Liver (tissue), 9 donors: ENCODE results near the gene AQP5. TPM values are rescaled to one million over a fixed set of nuclear protein-coding genes. Genes with fewer than 3 reads are reported as not detected.

Experiments used
- DNase-seq: peaks from one replicate; pipeline ENCODE4 v3.0.0-alpha.2; 2017; ENCODE audit warnings: low spot score
- H3K27ac ChIP-seq, 2 donors: one replicate each; pipeline ENCODE4 v1.7.0; 2013; ENCODE audit warnings: inconsistent platforms in 2 of 2, low read length in 2 of 2, control low read depth in 1 of 2, low read depth in 1 of 2, mild to moderate bottlenecking in 1 of 2
- H3K27me3 ChIP-seq, 4 donors: one replicate each; pipeline versions ENCODE4 v1.6.1 to v1.7.0; 2013; ENCODE audit warnings: low read length in 3 of 4, inconsistent platforms in 1 of 4, mild to moderate bottlenecking in 1 of 4, moderate library complexity in 1 of 4; ENCODE audit not compliant: control insufficient read depth in 4 of 4, insufficient read depth in 4 of 4
- H3K36me3 ChIP-seq, 4 donors: one replicate each; pipeline versions ENCODE4 v1.6.1 to v1.7.0; 2013; ENCODE audit warnings: low read length in 3 of 4, mild to moderate bottlenecking in 3 of 4, low read depth in 1 of 4, moderate library complexity in 1 of 4; ENCODE audit not compliant: control insufficient read depth in 4 of 4, insufficient read depth in 3 of 4
- H3K4me1 ChIP-seq, 4 donors: one replicate each; pipeline versions ENCODE4 v1.6.1 to v1.7.0; 2013; ENCODE audit warnings: low read length in 3 of 4, mild to moderate bottlenecking in 3 of 4, moderate library complexity in 1 of 4; ENCODE audit not compliant: control insufficient read depth in 4 of 4, insufficient read depth in 4 of 4
- H3K4me3 ChIP-seq, 3 donors: one replicate each; pipeline versions ENCODE4 v1.6.1 to v1.7.0; 2013; ENCODE audit warnings: low read length in 3 of 3, control low read depth in 1 of 3, low read depth in 1 of 3, mild to moderate bottlenecking in 1 of 3
- H3K9ac ChIP-seq, 2 donors: one replicate each; pipeline ENCODE4 v1.7.0; 2013; ENCODE audit warnings: low read length in 2 of 2, mild to moderate bottlenecking in 2 of 2, moderate library complexity in 2 of 2, control low read depth in 1 of 2, low read depth in 1 of 2
- H3K9me3 ChIP-seq, 4 donors: one replicate each; pipeline versions ENCODE4 v1.6.1 to v1.7.0; 2013; ENCODE audit warnings: low read length in 3 of 4; ENCODE audit not compliant: control insufficient read depth in 4 of 4
- ATF3 ChIP-seq: IDR thresholded peaks from 2 replicates; pipeline ENCODE4 v1.6.1; 2016; ENCODE audit warnings: antibody characterized with exemption
- CTCF ChIP-seq: fragments of 150-350 bp; IDR thresholded peaks from 2 replicates; pipeline ENCODE4 v1.5.1; 2017; ENCODE audit warnings: improper control_type of control experiment, low read depth, low read length; ENCODE audit not compliant: missing input control
- EGR1 ChIP-seq, 2 donors: IDR thresholded peaks; 2 replicates each; pipeline ENCODE4 v1.6.1; 2016 to 2018; ENCODE audit warnings: antibody characterized with exemption in 2 of 2, low read depth in 2 of 2
- FOXA2 ChIP-seq: IDR thresholded peaks from 2 replicates; pipeline ENCODE4 v1.6.1; 2016; ENCODE audit warnings: antibody characterized with exemption
- GABPA ChIP-seq, 2 donors: IDR thresholded peaks in 1 of 2; conservative IDR thresholded peaks in 1 of 2; 2 replicates each; pipeline ENCODE4 v1.6.1; 2016; ENCODE audit warnings: antibody characterized with exemption in 2 of 2, mild to moderate bottlenecking in 1 of 2, moderate library complexity in 1 of 2
- HNF4A ChIP-seq, 2 donors: conservative IDR thresholded peaks; 2 replicates each; pipeline ENCODE4 v1.6.1; 2016; ENCODE audit warnings: antibody characterized with exemption in 2 of 2, mild to moderate bottlenecking in 2 of 2
- HNF4G ChIP-seq: IDR thresholded peaks from 2 replicates; pipeline ENCODE4 v1.6.1; 2016; ENCODE audit warnings: antibody characterized with exemption
- MAX ChIP-seq: IDR thresholded peaks from 2 replicates; pipeline ENCODE4 v1.6.1; 2016; ENCODE audit warnings: antibody characterized with exemption
- NR2F2 ChIP-seq: IDR thresholded peaks from 2 replicates; pipeline ENCODE4 v1.6.1; 2016; ENCODE audit warnings: antibody characterized with exemption
- REST ChIP-seq: IDR thresholded peaks from 2 replicates; pipeline ENCODE4 v1.6.1; 2016; ENCODE audit warnings: antibody characterized with exemption, mild to moderate bottlenecking
- RXRA ChIP-seq, 2 donors: IDR thresholded peaks; 2 replicates each; pipeline ENCODE4 v1.6.1; 2017 to 2018; ENCODE audit warnings: antibody characterized with exemption in 2 of 2, mild to moderate bottlenecking in 1 of 2
- SP1 ChIP-seq: IDR thresholded peaks from 2 replicates; pipeline ENCODE4 v1.6.1; 2018; ENCODE audit warnings: antibody characterized with exemption, mild to moderate bottlenecking
- TAF1 ChIP-seq: conservative IDR thresholded peaks from 2 replicates; pipeline ENCODE4 v1.6.1; 2016; ENCODE audit warnings: antibody characterized with exemption, mild to moderate bottlenecking
- YY1 ChIP-seq: IDR thresholded peaks from 2 replicates; pipeline ENCODE4 v1.6.1; 2016; ENCODE audit warnings: antibody characterized with exemption, mild to moderate bottlenecking
- ZBTB33 ChIP-seq: IDR thresholded peaks from 2 replicates; pipeline ENCODE4 v1.6.1; 2016; ENCODE audit warnings: antibody characterized with exemption
- WGBS: extraction: QIAGEN DNeasy Blood & Tissue Kit; methylation state at CpG from one replicate; pipeline ENCODE4 v1.1.7; 2013; 5-methylcytosine and 5-hydroxymethylcytosine counted together
- polyA plus RNA-seq, 2 donors: library from polyadenylated mRNA; stranded (reverse) in 1 of 2; unstranded in 1 of 2; fragments of 200-250 nt in 1 of 2; fragments of >200 nt in 1 of 2; fragmentation: Nextera tagmentation in 1 of 2; extraction: Ambion mirVana in 1 of 2; gene quantifications; one replicate each; pipeline versions ENCODE4 v1.2.1 to v1.2.3, GENCODE V29; 2013 to 2015
- total RNA-seq, 2 donors: library from RNA; depleted of rRNA; stranded (reverse); fragments of >200 nt; gene quantifications; one replicate each; pipeline ENCODE4 v1.2.3, GENCODE V29; 2014
- donor health status: healthy.
- donor health status: healthy.
- donor health status: healthy.
- donor health status: healthy.
- donor health status: healthy.

The AQP5 gene
- total and polyA plus RNA-seq, 4 donors, result not detected

GRCh38 chr12:49946497-49946896, 15.2 kb upstream of the AQP5 start:
- no peak for TF ChIP-seq CTCF
- TF ChIP-seq EGR1 (IDR thresholded peaks at IDR 0.05; ENCODE audit: low read depth in 2 of 2), result no peak
- TF ChIP-seq HNF4G, result no peak
- no peak for TF ChIP-seq ZBTB33
- TF ChIP-seq RXRA (IDR thresholded peaks at IDR 0.05), result no peak
- Histone ChIP-seq H3K9ac (no peak overlapping the region), H3K27ac (no peak overlapping the region), H3K36me3 (no peaks in the 10 kb centered on the region), H3K27me3 (no peaks in the 10 kb centered on the region), H3K4me1 (peaks cover 0 to 3% (median 0%) of the 10 kb centered on the region in 4 donors), H3K9me3 (no peaks in the 10 kb centered on the region), H3K4me3 (no peak overlapping the region)
- 79% methylated on average over 3 of the region's 3 CpGs for WGBS
- no peak for DNase-seq

GRCh38 chr12:49947593-49948226, 14.0 kb upstream of the AQP5 start:
- Histone ChIP-seq H3K9me3 (no peaks in the 10 kb centered on the region), H3K27me3 (no peaks in the 10 kb centered on the region), H3K4me1 (peaks cover 0 to 8% (median 4%) of the 10 kb centered on the region in 4 donors), H3K36me3 (no peaks in the 10 kb centered on the region), H3K9ac (no peak overlapping the region), H3K4me3 (no peak overlapping the region), H3K27ac (no peak overlapping the region)
- DNase-seq, result no peak
- 85% methylated on average over 7 of the region's 7 CpGs for WGBS
- TF ChIP-seq ZBTB33 (no peak), GABPA (IDR thresholded peaks at IDR 0.05 in 1 of 2, conservative IDR thresholded peaks at IDR 0.05 in 1 of 2) (no peak), MAX (no peak), SP1 (no peak), REST (no peak), HNF4A (conservative IDR thresholded peaks at IDR 0.05) (no peak), FOXA2 (no peak), ATF3 (no peak), YY1 (no peak), HNF4G (no peak), TAF1 (no peak), NR2F2 (no peak)
